ENCODE data around the gene RNFT1. TPM values are rescaled to one million over a fixed set of nuclear protein-coding genes. Genes with fewer than 3 reads are reported as not detected.
"Not testable (repeated sequence)": the region's sequence is repeated elsewhere in the genome, so short reads cannot be mapped to it uniquely, and the experiment has no call there.

The RNFT1 gene
- total RNA-seq, 1 donor from 2014 or later: 8.6 TPM

DNA sequence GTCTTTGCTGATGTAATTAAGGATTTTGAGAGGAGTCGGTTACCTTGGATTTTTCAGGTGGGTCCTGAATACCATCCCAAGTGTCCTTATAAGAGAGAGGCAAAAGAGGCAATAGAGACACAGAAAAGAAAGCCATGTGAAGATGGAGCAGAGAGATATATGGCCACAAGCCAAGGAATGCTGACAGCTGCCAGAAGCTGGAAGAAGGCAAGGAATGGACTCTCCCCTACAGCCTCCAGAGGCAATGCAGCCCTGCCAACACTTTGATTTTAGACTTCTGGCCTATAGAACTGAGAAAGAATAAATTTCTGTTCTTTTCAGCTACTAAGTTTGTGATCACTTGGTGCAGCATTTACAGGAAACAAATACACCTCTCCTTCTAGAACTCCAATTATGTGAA is 8.2 kb upstream of the RNFT1 start:
- Mint-ChIP-seq H3K36me3 (ENCODE audit: unreplicated experiment) (no peaks in the 10 kb centered on the region), H3K4me1 (ENCODE audit: low read depth, unreplicated experiment) (no peaks in the 10 kb centered on the region), H3K27ac (ENCODE audit: unreplicated experiment) (no peak overlapping the region), H3K4me3 (ENCODE audit: unreplicated experiment) (no peak overlapping the region), H3K27me3 (ENCODE audit: unreplicated experiment) (peaks cover 1% of the 10 kb centered on the region), H3K9me3 (ENCODE audit: unreplicated experiment) (no peaks in the 10 kb centered on the region)
- TF ChIP-seq CTCF (IDR thresholded peaks at IDR 0.05; ENCODE audit: partially characterized antibody, unreplicated experiment): no peak
- DNase-seq: no peak

GRCh38 chr17:59971771-59972170 is 7.2 kb upstream of the RNFT1 start:
- H3K4me3 Mint-ChIP-seq (ENCODE audit: unreplicated experiment); H3K36me3 Mint-ChIP-seq (ENCODE audit: unreplicated experiment); H3K27ac Mint-ChIP-seq (ENCODE audit: unreplicated experiment); H3K27me3 Mint-ChIP-seq (ENCODE audit: unreplicated experiment); H3K9me3 Mint-ChIP-seq (ENCODE audit: unreplicated experiment); H3K4me1 Mint-ChIP-seq (ENCODE audit: low read depth, unreplicated experiment); DNase-seq: not testable (repeated sequence)

DNA sequence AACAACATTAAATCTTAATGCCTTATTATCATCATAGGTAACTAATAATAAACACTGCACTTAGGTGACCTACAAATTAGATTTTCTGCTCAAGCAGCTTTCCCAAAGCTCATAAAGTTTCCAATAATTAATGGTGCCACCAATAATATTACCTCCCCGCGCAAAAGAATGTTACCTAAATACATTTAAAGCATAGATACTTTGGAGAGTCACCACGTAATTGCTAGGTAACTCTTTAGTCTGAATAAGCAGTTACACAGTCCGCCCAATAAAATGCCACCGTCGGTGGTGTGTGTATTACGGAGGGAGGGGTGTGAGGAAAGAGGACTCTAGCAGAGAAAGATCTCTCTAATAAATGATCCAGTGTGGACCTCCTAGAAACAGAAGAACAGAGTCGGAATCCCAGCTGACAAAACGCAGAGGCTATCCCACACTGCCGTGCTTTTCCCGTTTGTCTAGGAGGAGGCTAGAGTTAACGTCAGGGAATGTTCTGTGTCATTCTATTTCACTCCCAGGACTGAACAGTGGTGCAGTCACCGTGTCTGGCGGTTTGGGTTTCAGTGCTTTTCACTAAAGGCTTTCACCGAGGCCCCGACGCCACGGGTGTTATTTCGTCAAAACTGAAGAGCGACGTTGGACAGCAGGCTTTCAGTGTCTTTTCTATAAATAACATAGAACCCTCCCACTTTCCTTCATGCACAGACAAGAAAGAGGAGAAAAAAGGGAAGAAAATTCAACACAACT is 630 bp downstream of the RNFT1 start:
- peak overlapping the region; percentile 93 for H3K4me3 Mint-ChIP-seq (ENCODE audit: unreplicated experiment)
- no peak for TF ChIP-seq CTCF (IDR thresholded peaks at IDR 0.05; ENCODE audit: partially characterized antibody, unreplicated experiment)
- H3K9me3 Mint-ChIP-seq (ENCODE audit: unreplicated experiment): peaks cover 3% of the 10 kb centered on the region
- peaks cover 12% of the 10 kb centered on the region for H3K4me1 Mint-ChIP-seq (ENCODE audit: low read depth, unreplicated experiment)
- DNase-seq: peak; percentile 29
- H3K36me3 Mint-ChIP-seq (ENCODE audit: unreplicated experiment): no peaks in the 10 kb centered on the region
- H3K27ac Mint-ChIP-seq (ENCODE audit: unreplicated experiment): peak overlapping the region; percentile 64
- H3K27me3 Mint-ChIP-seq (ENCODE audit: unreplicated experiment): no peaks in the 10 kb centered on the region

DNA sequence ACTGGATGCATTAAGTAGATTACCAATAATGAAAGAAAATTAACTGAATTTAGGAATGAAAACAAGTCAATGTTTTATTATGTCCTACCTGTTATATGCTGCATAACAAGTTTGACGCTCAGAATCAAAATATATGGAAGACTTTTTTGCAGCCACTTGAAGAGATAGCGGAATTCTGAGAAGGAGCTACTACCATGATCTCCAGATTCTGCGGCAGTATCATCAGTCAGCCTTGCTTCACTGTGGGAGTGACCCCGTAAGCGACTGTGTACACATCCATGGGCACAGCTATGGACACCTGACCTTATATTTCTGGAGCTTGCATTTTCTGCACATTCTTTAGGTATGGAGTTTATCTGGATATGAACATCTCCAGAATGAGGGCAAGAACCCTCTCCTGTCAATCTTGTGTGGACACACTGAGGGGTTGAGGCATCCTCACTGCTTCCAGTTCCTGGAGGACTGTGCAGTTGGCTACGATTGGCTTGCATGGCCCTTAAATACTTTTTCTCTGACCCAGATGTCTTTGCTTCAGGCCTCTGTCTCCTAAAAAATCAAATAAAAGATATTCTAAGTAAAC is 1.7 kb downstream of the RNFT1 start:
- peaks cover 3% of the 10 kb centered on the region for H3K9me3 Mint-ChIP-seq (ENCODE audit: unreplicated experiment)
- no peak for DNase-seq
- no peak for TF ChIP-seq CTCF (IDR thresholded peaks at IDR 0.05; ENCODE audit: partially characterized antibody, unreplicated experiment)
- H3K4me3 Mint-ChIP-seq (ENCODE audit: unreplicated experiment): no peak overlapping the region
- no peaks in the 10 kb centered on the region for H3K27me3 Mint-ChIP-seq (ENCODE audit: unreplicated experiment)
- H3K4me1 Mint-ChIP-seq (ENCODE audit: low read depth, unreplicated experiment): peaks cover 15% of the 10 kb centered on the region
- H3K27ac Mint-ChIP-seq (ENCODE audit: unreplicated experiment): no peak overlapping the region
- no peaks in the 10 kb centered on the region for H3K36me3 Mint-ChIP-seq (ENCODE audit: unreplicated experiment)

- not testable (repeated sequence) for H3K27me3 Mint-ChIP-seq (ENCODE audit: unreplicated experiment); DNase-seq; H3K27ac Mint-ChIP-seq (ENCODE audit: unreplicated experiment); H3K9me3 Mint-ChIP-seq (ENCODE audit: unreplicated experiment); H3K36me3 Mint-ChIP-seq (ENCODE audit: unreplicated experiment); H3K4me3 Mint-ChIP-seq (ENCODE audit: unreplicated experiment)
- peaks cover 11% of the 10 kb centered on the region for H3K4me1 Mint-ChIP-seq (ENCODE audit: low read depth, unreplicated experiment)
Observed at GRCh38 chr17:59959574-59959973, 5.0 kb downstream of the RNFT1 start.

- Mint-ChIP-seq H3K36me3 (ENCODE audit: unreplicated experiment) (no peaks in the 10 kb centered on the region), H3K27ac (ENCODE audit: unreplicated experiment) (no peak overlapping the region), H3K4me1 (ENCODE audit: low read depth, unreplicated experiment) (peaks cover 6% of the 10 kb centered on the region), H3K9me3 (ENCODE audit: unreplicated experiment) (no peaks in the 10 kb centered on the region), H3K4me3 (ENCODE audit: unreplicated experiment) (no peak overlapping the region), H3K27me3 (ENCODE audit: unreplicated experiment) (no peaks in the 10 kb centered on the region)
- no peak for TF ChIP-seq CTCF (IDR thresholded peaks at IDR 0.05; ENCODE audit: partially characterized antibody, unreplicated experiment)
- DNase-seq: no peak
Observed at GRCh38 chr17:59954856-59955255, 9.7 kb downstream of the RNFT1 start.
